Right renal pelvis (tissue), 4 donors: ENCODE measurements around the gene CCT8L2. TPM values are rescaled to one million over a fixed set of nuclear protein-coding genes. Genes with fewer than 3 reads are reported as not detected.
"Not testable (repeated sequence)": the region's sequence is repeated elsewhere in the genome, so short reads cannot be mapped to it uniquely, and the experiment has no call there.

ENCODE experiments used
- DNase-seq, 4 donors: peaks; one replicate each; pipeline ENCODE4 v3.0.0-alpha.2; 2013; ENCODE audit warnings: low read depth in 4 of 4, low spot score in 3 of 4, missing footprints in 1 of 4
- polyA plus RNA-seq, 4 donors: library from polyadenylated mRNA; unstranded; fragments of 120-200 nt; gene quantifications; one replicate each; pipeline ENCODE4 v1.2.1, GENCODE V29; 2013; ENCODE audit not compliant: insufficient read length in 4 of 4

Gene CCT8L2
- polyA plus RNA-seq, 4 donors, result not detected

- DNase-seq, result not testable (repeated sequence)
Observed at GRCh38 chr22:16599648-16600047, 7.0 kb upstream of the CCT8L2 start.

DNA sequence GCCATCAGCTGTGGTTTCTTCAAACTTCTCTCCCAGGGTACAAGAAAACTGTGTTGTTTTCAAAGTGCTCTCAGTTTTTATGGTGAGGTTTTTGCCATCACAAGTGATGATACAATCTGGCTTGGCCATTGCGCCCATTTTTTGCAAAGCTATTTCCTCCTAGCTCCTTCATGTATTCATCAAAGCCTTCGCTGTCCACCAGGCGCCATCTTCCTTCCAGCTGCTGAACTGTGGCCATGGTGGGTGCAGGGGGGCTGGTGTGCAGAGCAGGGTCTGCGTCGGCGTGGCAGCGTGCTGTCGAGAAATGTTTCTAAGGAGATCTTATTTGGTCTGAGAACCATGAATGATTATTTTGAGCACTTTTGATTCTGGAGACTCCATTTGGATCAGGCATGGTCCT, 2.6 kb upstream of the CCT8L2 start:
- DNase-seq, result not testable (repeated sequence)

GRCh38 chr22:16594026-16594425, 1.4 kb upstream of the CCT8L2 start:
- no peak for DNase-seq

- DNase-seq, result not testable (repeated sequence)
Observed at GRCh38 chr22:16592231-16592630, 379 bp downstream of the CCT8L2 start.

- DNase-seq, result not testable (repeated sequence)
Observed at GRCh38 chr22:16591136-16591535, 1.5 kb downstream of the CCT8L2 start.

DNA sequence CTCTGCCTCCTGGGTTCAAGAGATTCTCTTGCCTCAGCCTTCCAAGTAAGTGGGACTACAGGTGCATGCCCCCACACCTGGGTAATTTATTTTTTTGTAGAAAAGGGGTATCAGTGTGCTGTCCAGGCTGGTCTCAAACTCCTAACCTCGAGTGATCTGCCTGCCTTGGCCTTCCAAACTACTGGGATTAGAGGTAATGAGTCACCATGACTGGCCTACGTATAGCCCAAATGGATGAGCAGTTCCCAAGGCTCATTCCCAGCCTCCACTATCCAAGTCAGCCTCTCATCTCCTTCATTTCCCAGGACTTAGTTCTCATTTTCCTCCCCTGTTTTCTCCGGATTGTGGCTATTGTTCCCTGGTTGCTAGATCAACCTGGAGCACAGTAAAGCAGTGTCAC, 5.6 kb downstream of the CCT8L2 start:
- DNase-seq, result no peak

- DNase-seq, result no peak
Observed at GRCh38 chr22:16586170-16586569, 6.4 kb downstream of the CCT8L2 start.

GRCh38 chr22:16580872-16581271, 11.7 kb downstream of the CCT8L2 start:
- DNase-seq, result not testable (repeated sequence)

GRCh38 chr22:16569240-16569834, 23.3 kb downstream of the CCT8L2 start:
- not testable (repeated sequence) for DNase-seq

DNA sequence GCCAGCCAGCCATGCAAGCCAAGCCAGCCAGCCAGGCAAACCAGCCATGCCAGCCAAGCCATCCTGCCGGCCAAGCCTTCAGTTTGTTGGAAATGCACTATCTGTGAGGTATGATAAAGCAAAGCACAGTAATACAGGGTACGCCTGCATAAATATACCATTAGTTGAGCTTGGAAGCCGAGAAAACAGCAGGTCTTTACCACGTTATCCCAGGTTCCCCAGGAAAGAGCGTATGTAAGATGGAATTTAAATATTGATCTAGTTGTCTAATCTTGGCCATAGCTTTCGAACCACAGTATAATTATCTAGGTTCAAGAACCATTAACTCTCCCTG, 24.2 kb downstream of the CCT8L2 start:
- no peak for DNase-seq

- DNase-seq, result not testable (repeated sequence)
Observed at GRCh38 chr22:16567617-16568424, 24.8 kb downstream of the CCT8L2 start.

DNA sequence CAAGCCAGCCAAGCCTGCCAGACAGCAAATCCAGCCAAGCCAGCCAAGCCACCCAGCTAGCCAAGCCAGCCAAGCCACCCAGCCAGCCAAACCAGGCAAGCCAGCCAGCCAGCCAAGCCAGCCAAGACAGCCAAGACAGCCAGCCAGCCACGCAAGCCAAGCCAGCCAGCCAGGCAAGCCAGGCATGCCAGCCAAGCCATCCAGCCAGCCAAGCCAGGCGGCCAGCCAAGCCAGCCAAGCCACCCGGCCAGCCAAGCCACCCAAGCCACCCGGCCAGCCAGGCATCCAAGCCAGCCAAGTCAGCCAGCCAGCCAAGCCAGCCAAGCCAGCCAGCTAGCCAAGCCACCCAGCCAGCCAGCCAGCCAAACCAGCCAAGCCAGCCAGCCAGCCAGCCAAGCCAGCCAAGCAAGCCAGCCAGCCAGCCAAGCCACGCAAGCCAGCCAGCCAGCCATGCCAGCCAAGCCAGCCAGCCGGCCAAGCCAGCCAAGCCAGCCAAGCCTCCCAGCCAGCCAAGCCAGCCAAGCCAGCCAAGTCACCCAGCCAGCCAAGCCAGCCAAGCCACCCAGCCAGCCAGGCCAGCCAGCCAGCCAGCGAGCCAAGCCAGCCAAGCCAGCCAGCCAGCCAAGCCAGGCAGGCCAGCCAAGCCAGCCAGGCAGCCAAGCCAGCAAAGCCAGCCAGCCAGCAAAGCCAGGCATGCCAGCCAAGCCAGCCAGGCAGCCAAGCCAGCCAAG, 26.0 kb downstream of the CCT8L2 start:
- DNase-seq, result not testable (repeated sequence)

DNA sequence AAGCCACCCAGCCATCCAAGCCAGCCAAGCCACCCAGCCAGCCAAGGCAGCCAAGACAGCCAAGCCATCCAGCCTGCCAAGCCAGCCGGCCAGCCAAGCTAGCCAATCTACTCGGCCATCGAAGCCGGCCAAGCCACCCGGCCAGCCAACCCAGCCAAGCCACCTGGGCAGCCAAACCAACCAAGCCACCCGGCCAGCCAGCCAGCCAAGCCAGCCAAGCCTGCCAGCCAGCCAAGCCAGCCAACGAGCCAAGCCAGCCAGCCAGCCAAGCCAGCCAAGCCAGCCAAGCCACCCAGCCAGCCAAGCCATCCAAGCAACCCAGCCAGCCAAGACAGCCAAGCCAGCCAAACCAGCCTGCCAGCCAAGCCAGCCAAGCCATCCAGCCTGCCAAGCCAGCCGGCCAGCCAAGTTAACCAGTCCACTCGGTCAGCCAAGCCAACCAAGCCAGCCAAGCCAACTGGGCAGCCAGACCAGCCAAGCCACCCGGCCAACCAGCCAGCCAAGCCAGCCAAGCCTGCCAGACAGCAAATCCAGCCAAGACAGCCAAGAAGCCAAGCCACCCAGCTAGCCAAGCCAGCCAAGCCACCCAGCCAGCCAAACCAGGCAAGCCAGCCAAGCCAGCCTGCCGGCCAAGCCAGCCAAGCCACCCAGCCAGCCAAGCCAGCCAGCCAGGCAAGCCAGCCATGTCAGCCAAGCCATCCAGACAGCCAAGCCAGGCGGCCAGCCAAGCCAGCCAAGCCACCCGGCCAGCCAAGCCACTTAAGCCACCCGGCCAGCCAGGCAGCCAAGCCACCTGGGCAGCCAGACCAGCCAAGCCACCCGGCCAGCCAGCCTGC, 26.8 kb downstream of the CCT8L2 start:
- not testable (repeated sequence) for DNase-seq

- DNase-seq, result not testable (repeated sequence)
Observed at GRCh38 chr22:16564837-16565584, 27.6 kb downstream of the CCT8L2 start.

- DNase-seq, result no peak
Observed at GRCh38 chr22:16563555-16564520, 28.8 kb downstream of the CCT8L2 start.

DNA sequence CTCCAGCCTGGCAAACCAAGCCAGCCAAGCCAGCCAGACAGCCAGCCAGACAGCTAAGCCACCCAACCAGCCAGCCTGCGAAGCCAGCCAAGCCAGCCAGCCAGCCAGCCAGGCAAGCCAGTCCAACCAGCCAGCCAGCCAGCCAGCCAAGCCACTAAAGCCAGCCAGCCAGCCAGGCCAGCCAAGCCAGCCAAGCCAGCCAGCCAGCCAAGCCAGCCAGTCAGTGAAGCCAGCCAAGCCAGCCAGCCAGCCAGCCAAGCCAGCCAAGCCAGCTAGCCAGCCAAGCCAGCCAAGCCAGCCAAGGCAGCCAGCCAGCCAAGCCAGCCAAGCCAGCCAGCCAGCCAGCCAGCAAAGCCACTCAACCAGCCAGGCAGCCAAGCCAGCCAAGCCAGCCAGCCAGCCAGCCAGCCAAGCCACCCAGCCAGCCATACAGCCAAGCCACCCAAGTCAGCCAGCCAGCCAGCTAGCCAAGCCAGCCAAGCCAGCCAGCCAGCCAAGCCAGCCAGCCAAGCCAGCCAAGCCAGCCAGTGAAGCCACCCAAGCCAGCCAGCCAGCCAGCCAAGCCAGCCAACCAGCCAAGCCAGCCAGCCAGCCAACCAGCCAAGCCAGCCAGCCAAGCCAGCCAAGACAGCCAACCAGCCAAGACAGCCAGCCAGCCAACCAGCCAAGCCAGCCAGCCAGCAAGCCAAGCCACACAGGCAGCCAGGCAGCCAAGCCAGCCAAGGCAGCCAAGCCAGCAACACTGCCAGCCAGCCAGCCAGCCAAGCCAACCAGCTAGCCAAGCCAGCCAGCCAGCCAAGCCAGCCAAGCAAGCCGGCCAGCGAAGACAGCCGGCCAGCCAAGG, 29.7 kb downstream of the CCT8L2 start:
- no peak for DNase-seq

- not testable (repeated sequence) for DNase-seq
Observed at GRCh38 chr22:16561093-16561658, 31.4 kb downstream of the CCT8L2 start.

- DNase-seq, result not testable (repeated sequence)
Observed at GRCh38 chr22:16560651-16561050, 32.0 kb downstream of the CCT8L2 start.
